ENCODE results near the gene MMS19. TPM values are rescaled to one million over a fixed set of nuclear protein-coding genes. Genes with fewer than 3 reads are reported as not detected.

The MMS19 gene
- total RNA-seq, 4 donors from 2014 or later, result 80.4 to 90.2 (median 88.4) TPM

- peaks cover 0 to 4% (median 0%) of the 10 kb centered on the region in 4 donors for H3K4me1 ChIP-seq
- WGBS, 2 donors, result 83 to 88% methylated on average over 10 of the region's 10 CpGs
- no peak overlapping the region for H3K27ac ChIP-seq
- no peak for TF ChIP-seq EP300 (IDR thresholded peaks at IDR 0.05)
- TF ChIP-seq CTCF (IDR thresholded peaks at IDR 0.05), result no peak
- TF ChIP-seq POLR2A (IDR thresholded peaks at IDR 0.05), result no peak
- no peak for DNase-seq (ENCODE audit: low spot score in 2 of 2)
- no peaks in the 10 kb centered on the region for H3K27me3 ChIP-seq
- H3K36me3 ChIP-seq, result no peaks in the 10 kb centered on the region
- H3K9me3 ChIP-seq, result no peaks in the 10 kb centered on the region
- no peak overlapping the region for H3K4me3 ChIP-seq
Measured at GRCh38 chr10:97412891-97413304, 85.3 kb downstream of the MMS19 start.

GRCh38 chr10:97411406-97411805 lies 86.8 kb downstream of the MMS19 start:
- H3K36me3 ChIP-seq, result no peaks in the 10 kb centered on the region
- no peaks in the 10 kb centered on the region for H3K27me3 ChIP-seq
- H3K27ac ChIP-seq, result no peak overlapping the region
- TF ChIP-seq POLR2A (IDR thresholded peaks at IDR 0.05) (no peak), EP300 (IDR thresholded peaks at IDR 0.05) (no peak), CTCF (IDR thresholded peaks at IDR 0.05) (no peak)
- DNase-seq (ENCODE audit: low spot score in 2 of 2), result no peak
- 67% methylated on average over 4 of the region's 4 CpGs for WGBS, 2 donors
- H3K9me3 ChIP-seq, result no peaks in the 10 kb centered on the region
- H3K4me1 ChIP-seq, result peaks cover 0 to 19% (median 7%) of the 10 kb centered on the region in 4 donors
- no peak overlapping the region for H3K4me3 ChIP-seq

GRCh38 chr10:97408496-97408992 lies 89.7 kb downstream of the MMS19 start:
- Histone ChIP-seq H3K9me3 (no peaks in the 10 kb centered on the region), H3K27ac (no peak overlapping the region), H3K4me3 (no peak overlapping the region), H3K27me3 (no peaks in the 10 kb centered on the region), H3K36me3 (no peaks in the 10 kb centered on the region), H3K4me1 (peaks cover 0 to 19% (median 7%) of the 10 kb centered on the region in 4 donors)
- no peak for DNase-seq (ENCODE audit: low spot score in 2 of 2)
- TF ChIP-seq EP300 (IDR thresholded peaks at IDR 0.05), result no peak
- no peak for TF ChIP-seq POLR2A (IDR thresholded peaks at IDR 0.05)
- TF ChIP-seq CTCF (IDR thresholded peaks at IDR 0.05), result no peak
- 52 to 56% methylated on average over 10 of the region's 10 CpGs for WGBS, 2 donors

Small RNA genes lying within 50 kb of the gene (small RNA-seq; reads per million reads assigned to genes)
- gene RF00019, result not detected

Other genes starting within 250 kb of the MMS19 start
- 100 to 1,000 TPM in 1 of 4 donors, 10 to 100 TPM in 3; 37.5 to 109 (median 77.7) TPM for gene ARHGAP19, start 205.8 kb downstream of the MMS19 start, total RNA-seq
- 10 to 100 TPM in 1 of 4 donors, 1 to 10 TPM in 3; 6.8 to 10.0 (median 8.5) TPM for gene FRAT1, start 179.2 kb downstream of the MMS19 start, total RNA-seq
- gene FRAT2, start 163.7 kb downstream of the MMS19 start, total RNA-seq, result 10 to 100 TPM; 14.6 to 28.2 (median 23.3) TPM
- gene RRP12, start 97.1 kb downstream of the MMS19 start, total RNA-seq, result 10 to 100 TPM; 14.7 to 50.7 (median 24.4) TPM
- 100 to 1,000 TPM; 142 to 166 (median 155) TPM for gene PGAM1, start 72.2 kb downstream of the MMS19 start, total RNA-seq
- 10 to 100 TPM; 21.6 to 40.8 (median 33.4) TPM for gene EXOSC1, start 52.4 kb downstream of the MMS19 start, total RNA-seq
- gene ZDHHC16, start 52.2 kb downstream of the MMS19 start, total RNA-seq, result 10 to 100 TPM; 26.4 to 50.4 (median 36.0) TPM
- gene UBTD1, start 502 bp upstream of the MMS19 start, total RNA-seq, result 10 to 100 TPM in 3 of 4 donors, 1 to 10 TPM in 1; 9.4 to 17.1 (median 16.5) TPM
- gene ANKRD2, start 74.4 kb upstream of the MMS19 start, total RNA-seq, result 1 to 10 TPM in 1 of 4 donors, under 1 TPM in 1, not detected in 2; 0.22 to 1.0 TPM
- 10 to 100 TPM in 3 of 4 donors, 1 to 10 TPM in 1; 3.6 to 31.6 (median 25.3) TPM for gene HOGA1, start 86.0 kb upstream of the MMS19 start, total RNA-seq
- gene C10orf62, start 91.3 kb upstream of the MMS19 start, total RNA-seq, result 1 to 10 TPM; 1.1 to 1.7 (median 1.2) TPM
- gene MORN4, start 135.1 kb upstream of the MMS19 start, total RNA-seq, result 1 to 10 TPM; 3.7 to 8.2 (median 7.1) TPM
- 10 to 100 TPM; 17.0 to 29.1 (median 21.0) TPM for gene PI4K2A, start 142.2 kb upstream of the MMS19 start, total RNA-seq
- gene AVPI1, start 188.8 kb upstream of the MMS19 start, total RNA-seq, result 100 to 1,000 TPM; 113 to 253 (median 170) TPM
- 10 to 100 TPM; 28.0 to 45.3 (median 42.2) TPM for gene MARVELD1, start 215.3 kb upstream of the MMS19 start, total RNA-seq
- 10 to 100 TPM; 33.4 to 46.8 (median 42.7) TPM for gene ZFYVE27, start 238.7 kb upstream of the MMS19 start, total RNA-seq